Left kidney (tissue), 2 donors: ENCODE measurements around the gene ASAP3. TPM values are rescaled to one million over a fixed set of nuclear protein-coding genes. Genes with fewer than 3 reads are reported as not detected.

Source experiments
- DNase-seq: peaks from one replicate; pipeline ENCODE4 v3.0.0-alpha.2; 2013
- polyA plus RNA-seq: library from polyadenylated mRNA; unstranded; fragments of 120-200 nt; gene quantifications from one replicate; pipeline ENCODE4 v1.2.1, GENCODE V29; 2013; ENCODE audit not compliant: insufficient read length

ASAP3 gene
- polyA plus RNA-seq, 1 donor, result 40.1 TPM

- DNase-seq, result no peak
Observed at GRCh38 chr1:23423415-23424292, 60.3 kb downstream of the ASAP3 start.

DNA sequence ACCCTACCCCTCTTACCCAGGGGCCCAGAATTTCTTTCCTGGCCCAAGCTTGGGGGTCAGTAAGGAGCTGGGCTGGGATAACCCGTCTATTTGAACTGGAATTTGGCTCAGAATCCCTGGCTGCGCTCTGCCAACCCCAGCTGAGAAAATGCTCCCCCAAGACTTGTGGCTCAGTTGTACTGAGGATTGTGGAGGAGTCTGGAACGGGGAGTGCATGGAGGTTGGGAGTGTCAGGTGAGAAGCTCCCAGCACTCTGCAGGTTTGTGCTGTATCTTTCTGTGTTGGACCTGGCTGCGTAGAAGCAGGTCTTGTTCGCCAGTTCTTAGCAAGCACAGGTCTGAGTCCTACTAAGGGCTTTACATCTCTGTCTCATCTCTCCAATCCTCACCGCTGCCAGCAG lies 61.0 kb downstream of the ASAP3 start:
- DNase-seq, result no peak

- peak; percentile 44 for DNase-seq
Observed at GRCh38 chr1:23422241-23422877, 61.6 kb downstream of the ASAP3 start.

- DNase-seq, result no peak
Observed at GRCh38 chr1:23421753-23422240, 62.2 kb downstream of the ASAP3 start.

DNA sequence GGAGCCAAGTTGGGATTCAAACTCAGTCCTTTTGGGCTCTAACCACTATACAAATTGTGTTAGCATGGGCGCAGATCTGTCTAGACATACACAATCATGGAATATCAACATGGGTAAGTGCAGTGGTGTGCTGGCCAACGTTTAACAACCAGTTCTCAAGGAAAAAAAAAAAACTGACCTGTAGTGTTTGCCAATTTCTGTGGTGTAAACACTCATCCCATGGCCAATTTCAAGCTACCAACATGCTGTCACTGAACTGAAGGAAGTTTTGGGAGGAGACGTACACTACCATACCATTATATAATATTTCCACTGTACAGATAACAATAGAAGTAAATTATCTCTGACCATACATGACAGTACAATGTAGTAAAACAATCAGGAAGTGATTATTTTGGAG lies 62.6 kb downstream of the ASAP3 start:
- DNase-seq, result no peak

DNA sequence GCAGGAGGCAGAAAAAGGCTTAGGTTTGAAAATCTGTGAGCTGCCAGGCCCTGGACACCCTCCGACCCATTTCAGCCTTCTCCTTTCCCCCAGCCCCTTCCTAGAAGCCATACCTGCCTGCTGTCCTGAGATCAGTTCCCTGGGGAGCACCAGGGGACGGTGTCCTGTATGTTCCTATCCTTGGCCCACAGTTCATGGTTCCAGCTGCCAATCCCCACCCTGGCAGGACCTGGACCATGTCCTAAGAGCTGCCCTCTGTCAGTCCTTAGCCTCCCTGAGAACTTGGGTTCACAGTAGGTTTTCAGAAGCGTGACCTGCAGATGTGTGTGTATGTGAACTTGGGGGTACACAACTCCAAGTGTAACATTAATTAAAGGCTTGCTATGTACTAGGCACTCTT lies 63.2 kb downstream of the ASAP3 start:
- no peak for DNase-seq

GRCh38 chr1:23419180-23419579 lies 64.8 kb downstream of the ASAP3 start:
- no peak for DNase-seq

- DNase-seq, result no peak
Observed at GRCh38 chr1:23417570-23417969, 66.4 kb downstream of the ASAP3 start.

DNA sequence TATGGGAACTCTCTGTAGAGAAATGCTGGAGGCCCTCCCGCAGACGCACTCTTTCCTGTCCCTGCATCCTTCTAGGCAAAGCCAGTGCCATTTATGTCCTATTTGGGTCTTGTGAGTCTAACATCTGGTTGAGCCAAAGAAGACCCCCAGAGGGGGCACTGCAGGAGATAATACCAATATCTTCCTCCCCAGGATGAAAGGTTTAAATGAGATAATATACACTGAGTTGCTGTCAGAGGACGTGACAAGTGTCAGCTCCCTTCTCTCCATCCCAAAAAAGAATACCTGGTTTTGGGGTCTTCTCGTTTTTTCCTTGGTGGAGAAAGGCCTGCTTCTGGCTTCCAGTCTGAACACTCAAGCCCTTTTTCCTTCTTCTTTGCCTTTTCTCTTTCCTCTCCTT lies 67.0 kb downstream of the ASAP3 start:
- no peak for DNase-seq

DNA sequence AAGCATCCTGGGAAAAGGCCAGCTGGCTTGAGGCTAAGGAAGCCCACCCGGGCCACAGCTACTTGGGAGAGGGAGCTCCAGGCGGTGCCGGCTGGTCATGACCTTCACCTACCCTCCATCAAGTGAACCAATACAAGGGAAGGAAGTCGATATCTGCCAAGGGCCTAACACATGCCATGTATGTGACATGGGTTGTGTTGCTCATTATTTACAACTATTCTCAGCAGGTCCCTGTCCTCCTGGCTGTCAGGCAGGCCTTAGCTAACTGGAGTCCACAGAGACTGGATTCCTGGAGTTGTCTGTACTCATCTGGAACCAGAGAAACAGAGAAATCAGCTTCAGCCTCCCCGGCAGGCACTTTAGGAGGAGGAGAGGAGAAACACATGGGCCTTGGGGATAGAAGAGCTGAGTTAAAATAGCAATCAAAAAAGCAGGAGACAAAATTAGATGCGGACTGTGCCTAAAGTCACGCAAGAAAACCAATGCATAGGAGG lies 75.1 kb downstream of the ASAP3 start:
- no peak for DNase-seq

DNA sequence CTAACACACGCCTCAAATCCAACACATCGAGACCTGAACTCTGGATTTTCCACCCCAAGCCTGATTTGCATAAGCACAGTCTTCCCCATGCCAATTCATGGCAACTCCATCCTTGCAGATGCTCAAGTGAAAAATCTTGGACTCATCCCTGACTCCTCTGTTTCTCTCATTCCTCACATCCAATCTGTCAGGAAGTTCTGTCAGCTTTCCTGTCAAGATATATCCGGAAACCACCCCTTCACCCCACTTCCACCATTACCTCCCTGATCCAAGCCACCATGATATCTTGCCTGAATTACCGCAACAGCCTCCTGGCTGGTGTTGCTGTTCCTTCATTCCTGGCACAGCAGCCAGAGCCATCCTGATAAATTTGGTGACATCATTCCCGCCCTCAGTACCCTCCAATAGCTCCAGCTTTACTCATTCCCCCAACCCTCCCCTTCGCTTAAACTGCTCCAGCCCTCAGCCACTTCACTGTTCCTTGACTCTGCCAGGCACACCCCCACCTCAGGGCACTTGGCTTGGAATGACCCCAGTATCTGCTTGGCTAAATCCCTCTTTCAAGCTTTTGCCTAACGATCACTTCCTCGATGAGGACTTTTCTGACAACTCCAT lies 76.9 kb downstream of the ASAP3 start:
- no peak for DNase-seq

DNA sequence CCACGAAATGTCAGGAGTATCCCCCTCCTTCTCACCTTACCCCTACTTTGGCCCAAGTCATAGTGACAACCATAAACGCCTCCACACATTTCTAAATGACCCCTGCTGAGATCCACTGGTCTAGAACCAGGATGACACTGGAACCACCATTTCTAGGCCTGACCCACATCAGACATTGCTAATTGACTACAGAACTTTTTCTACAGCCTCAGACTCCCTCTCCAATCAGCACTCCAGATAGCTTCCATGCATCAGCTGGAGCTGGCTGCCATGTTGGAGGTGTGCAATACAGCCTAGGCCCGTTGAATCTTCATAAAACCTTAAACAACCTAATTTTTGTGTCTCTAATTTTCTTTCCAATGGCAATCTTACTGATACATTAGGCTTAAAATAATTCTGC lies 78.0 kb downstream of the ASAP3 start:
- no peak for DNase-seq

- DNase-seq, result peak; percentile 69
Observed at GRCh38 chr1:23403735-23404486, 80.1 kb downstream of the ASAP3 start.

GRCh38 chr1:23403355-23403734 lies 80.6 kb downstream of the ASAP3 start:
- no peak for DNase-seq

- no peak for DNase-seq
Observed at GRCh38 chr1:23403038-23403336, 81.0 kb downstream of the ASAP3 start.

DNA sequence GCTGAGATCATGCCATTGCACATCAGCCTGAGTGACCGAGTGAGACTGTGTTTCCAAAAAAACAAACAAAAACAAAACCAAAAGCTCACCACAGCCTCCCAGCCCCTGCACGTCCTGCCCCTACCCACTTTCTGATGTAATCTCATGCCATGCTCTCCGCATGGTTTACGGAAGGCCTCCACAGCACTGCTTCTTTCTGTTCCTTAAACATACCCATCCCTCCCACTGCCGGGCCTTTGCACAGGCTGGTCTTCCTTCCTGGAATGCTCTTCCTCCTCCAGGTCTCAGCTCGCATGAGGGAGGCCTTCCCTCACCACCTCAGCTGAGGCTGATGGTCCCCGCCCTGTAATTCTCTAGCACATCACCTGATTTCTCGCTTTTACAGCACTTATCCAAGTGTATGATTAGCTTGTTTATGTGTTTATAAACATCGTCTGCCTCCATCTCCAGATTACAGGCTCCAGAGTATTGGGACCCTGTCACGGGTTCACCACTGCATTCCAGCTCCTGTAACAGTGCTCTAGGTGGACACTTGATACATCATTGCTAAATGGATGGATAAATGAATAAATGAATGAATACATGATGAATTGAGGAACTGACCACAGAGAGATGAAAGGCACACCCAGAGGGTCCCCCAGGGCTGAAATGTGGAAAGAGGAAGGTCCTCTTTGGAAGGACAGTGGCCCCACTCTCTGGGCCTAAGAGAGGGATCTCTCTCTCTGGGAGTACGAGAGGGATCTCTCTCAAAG lies 81.5 kb downstream of the ASAP3 start:
- DNase-seq, result no peak

DNA sequence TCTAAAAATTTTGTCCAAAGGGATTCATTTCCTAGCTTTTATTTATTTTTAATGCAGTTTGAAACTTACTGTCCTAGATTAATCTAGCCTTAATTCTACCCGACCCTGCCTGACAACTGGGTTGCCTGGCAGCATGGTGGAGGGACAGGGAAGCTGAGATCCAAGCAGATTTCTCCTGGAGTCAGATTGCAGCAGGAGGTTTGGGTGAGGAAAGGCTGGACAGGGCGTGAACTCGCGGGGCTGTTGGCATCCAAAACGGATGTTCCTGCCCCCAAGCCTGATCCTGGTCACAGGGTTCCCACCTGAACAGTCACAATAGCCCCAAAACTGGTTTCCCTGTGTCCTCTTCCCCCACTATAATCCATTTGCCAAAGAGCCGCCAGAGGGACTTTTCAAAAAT lies 82.7 kb downstream of the ASAP3 start:
- DNase-seq, result no peak

- no peak for DNase-seq
Observed at GRCh38 chr1:23400324-23401114, 83.5 kb downstream of the ASAP3 start.

DNA sequence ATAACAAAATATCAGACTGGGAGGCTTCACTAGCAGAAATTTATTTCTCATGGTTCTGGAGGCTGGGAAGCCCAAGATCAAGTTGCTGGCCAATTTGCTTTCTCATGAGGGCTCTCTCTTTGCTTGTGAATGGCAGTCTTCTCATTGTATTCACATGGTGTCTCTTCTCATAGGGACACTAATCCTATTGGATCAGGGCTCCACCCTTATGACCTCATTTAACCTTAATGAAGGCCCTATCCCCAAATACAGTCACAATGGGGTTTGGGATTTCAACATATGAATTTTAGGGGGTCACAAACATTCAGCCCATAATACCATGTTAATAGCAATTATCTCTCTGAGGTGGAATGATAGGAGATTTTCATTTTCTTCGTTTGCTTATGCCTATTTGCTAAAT lies 84.8 kb downstream of the ASAP3 start:
- no peak for DNase-seq

- DNase-seq, result no peak
Observed at GRCh38 chr1:23397908-23398307, 86.1 kb downstream of the ASAP3 start.

GRCh38 chr1:23396380-23396779 lies 87.6 kb downstream of the ASAP3 start:
- DNase-seq, result no peak
